Activated CD8-positive, alpha-beta T cell treated with anti-CD3 and anti-CD28 coated beads for 36 hours (primary cell): Measurements from ENCODE around the gene HDGFL2. TPM values are rescaled to one million over a fixed set of nuclear protein-coding genes. Genes with fewer than 3 reads are reported as not detected.

ENCODE experiments used
- ATAC-seq: fragments of 200-7000 bp; cut with Tn5 transposase; one replicate; pipeline ENCODE4 v1.10.0; 2021; ENCODE audit warnings: mild to moderate bottlenecking, moderate library complexity
- CTCF ChIA-PET: fragments of 350-600 bp; sonication (Branson Sonifier 250); formaldehyde crosslinking; loops from one replicate; lab custom pipeline; 2021; ENCODE audit warnings: antibody characterized with exemption; lab: Charles Lee
- POLR2A ChIA-PET: fragments of 350-600 bp; sonication (Branson Sonifier 250); formaldehyde crosslinking; loops from one replicate; lab custom pipeline; 2021; ENCODE audit warnings: antibody characterized with exemption; lab: Charles Lee
- DNase-seq: peaks from one replicate; pipeline ENCODE4 v3.0.0-alpha.2; 2020
- H3K27ac Mint-ChIP-seq: one replicate; pipeline ENCODE4 v1.8.0; 2021; ENCODE audit warnings: mild to moderate bottlenecking, mixed read lengths
- H3K27me3 Mint-ChIP-seq: one replicate; pipeline ENCODE4 v1.8.0; 2021; ENCODE audit warnings: mixed read lengths
- H3K36me3 Mint-ChIP-seq: one replicate; pipeline ENCODE4 v1.8.0; 2021; ENCODE audit warnings: low read depth, mixed read lengths
- H3K4me1 Mint-ChIP-seq: one replicate; pipeline ENCODE4 v1.8.0; 2021; ENCODE audit warnings: low read depth, mixed read lengths
- H3K4me3 Mint-ChIP-seq: one replicate; pipeline ENCODE4 v1.8.0; 2021; ENCODE audit warnings: mild to moderate bottlenecking, moderate library complexity, mixed read lengths
- H3K9me3 Mint-ChIP-seq: one replicate; pipeline ENCODE4 v1.8.0; 2021; ENCODE audit warnings: mixed read lengths
- intact Hi-C: fragments of 100-400 bp; cut with micrococcal nuclease; formaldehyde crosslinking; loops from one replicate; pipeline ENCODE4 v1.10.0; 2022
- total RNA-seq, 2 experiments: library from RNA; stranded (reverse); gene quantifications; one replicate each; pipeline ENCODE4 v1.2.3, GENCODE V29; 2021
- TF ChIP-seq, protein P1 (sequence below): fragments of 200-600 bp; IDR thresholded peaks from one replicate; pipeline ENCODE4 v1.8.0; 2022; ENCODE audit warnings: antibody characterized with exemption, mild to moderate bottlenecking

Gene HDGFL2
- total RNA-seq, 2 experiments from 2014 or later = 37.5 to 44.0 TPM

DNA sequence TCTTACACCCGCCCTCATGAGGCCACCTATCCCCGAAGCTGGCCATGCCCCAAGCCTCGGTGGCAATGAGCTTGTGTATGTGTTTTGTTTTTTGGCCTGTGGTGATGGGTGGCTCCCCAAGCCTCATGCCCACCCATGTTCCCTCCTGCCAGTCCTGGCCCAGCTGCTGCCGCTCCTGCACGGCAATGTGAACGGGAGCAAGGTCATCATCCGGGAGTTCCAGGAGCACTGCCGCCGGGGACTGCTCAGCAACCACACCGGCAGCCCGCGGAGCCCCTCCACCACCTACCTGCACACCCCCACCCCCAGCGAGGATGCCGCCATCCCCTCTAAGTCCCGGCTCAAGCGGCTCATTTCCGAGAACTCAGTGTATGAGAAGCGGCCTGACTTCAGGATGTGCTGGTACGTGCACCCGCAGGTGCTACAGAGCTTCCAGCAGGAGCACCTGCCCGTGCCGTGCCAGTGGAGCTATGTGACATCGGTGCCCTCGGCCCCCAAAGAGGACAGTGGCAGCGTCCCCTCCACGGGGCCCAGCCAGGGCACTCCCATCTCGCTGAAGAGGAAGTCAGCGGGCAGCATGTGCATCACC is 39.1 kb upstream of the HDGFL2 start:
- no peaks in the 10 kb centered on the region for H3K27me3 Mint-ChIP-seq
- no peak overlapping the region for H3K27ac Mint-ChIP-seq
- intact Hi-C loops = no loop called here
- peaks cover 63% of the 10 kb centered on the region for H3K36me3 Mint-ChIP-seq
- no peaks in the 10 kb centered on the region for H3K9me3 Mint-ChIP-seq
- CTCF ChIA-PET = no interaction called here
- TF ChIP-seq, protein P1, sequence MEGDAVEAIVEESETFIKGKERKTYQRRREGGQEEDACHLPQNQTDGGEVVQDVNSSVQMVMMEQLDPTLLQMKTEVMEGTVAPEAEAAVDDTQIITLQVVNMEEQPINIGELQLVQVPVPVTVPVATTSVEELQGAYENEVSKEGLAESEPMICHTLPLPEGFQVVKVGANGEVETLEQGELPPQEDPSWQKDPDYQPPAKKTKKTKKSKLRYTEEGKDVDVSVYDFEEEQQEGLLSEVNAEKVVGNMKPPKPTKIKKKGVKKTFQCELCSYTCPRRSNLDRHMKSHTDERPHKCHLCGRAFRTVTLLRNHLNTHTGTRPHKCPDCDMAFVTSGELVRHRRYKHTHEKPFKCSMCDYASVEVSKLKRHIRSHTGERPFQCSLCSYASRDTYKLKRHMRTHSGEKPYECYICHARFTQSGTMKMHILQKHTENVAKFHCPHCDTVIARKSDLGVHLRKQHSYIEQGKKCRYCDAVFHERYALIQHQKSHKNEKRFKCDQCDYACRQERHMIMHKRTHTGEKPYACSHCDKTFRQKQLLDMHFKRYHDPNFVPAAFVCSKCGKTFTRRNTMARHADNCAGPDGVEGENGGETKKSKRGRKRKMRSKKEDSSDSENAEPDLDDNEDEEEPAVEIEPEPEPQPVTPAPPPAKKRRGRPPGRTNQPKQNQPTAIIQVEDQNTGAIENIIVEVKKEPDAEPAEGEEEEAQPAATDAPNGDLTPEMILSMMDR = no peak
- ATAC-seq (no peak), DNase-seq (no peak)
- no peak overlapping the region for H3K4me3 Mint-ChIP-seq
- POLR2A ChIA-PET = no interaction called here
- H3K4me1 Mint-ChIP-seq = no peaks in the 10 kb centered on the region

DNA sequence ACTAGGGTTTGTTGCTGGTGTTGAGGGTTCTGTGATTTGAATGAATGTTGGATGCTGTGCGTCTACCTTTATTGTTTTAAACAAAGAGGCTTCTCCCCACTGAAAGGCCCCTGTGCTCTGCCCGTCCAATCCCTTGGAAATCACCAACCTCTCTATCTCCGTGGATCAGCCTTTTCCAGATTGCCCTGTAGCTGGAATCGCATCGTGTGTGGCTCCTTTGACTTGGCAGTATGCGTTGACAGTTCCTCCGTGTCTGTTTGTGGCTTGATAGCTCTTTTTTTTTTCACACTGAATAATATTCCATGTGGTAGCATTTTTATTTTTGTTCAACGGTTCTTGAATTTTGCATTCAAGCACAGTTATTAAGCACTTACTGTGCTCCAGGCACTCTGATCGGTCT is 37.7 kb upstream of the HDGFL2 start:
- H3K36me3 Mint-ChIP-seq = peaks cover 61% of the 10 kb centered on the region
- H3K27ac Mint-ChIP-seq = no peak overlapping the region
- ChIA-PET CTCF (no interaction called here), POLR2A (interaction anchor here (1.0 to 1.1 kb wide), 2 partner anchors 13 to 28 kb away, joined by 3 to 4 read pairs; no protein-coding TSS in a partner anchor)
- ATAC-seq (no peak), DNase-seq (no peak)
- H3K4me1 Mint-ChIP-seq = no peaks in the 10 kb centered on the region
- TF ChIP-seq, protein P1 = no peak
- no peaks in the 10 kb centered on the region for H3K9me3 Mint-ChIP-seq
- intact Hi-C loops = no loop called here
- no peaks in the 10 kb centered on the region for H3K27me3 Mint-ChIP-seq
- no peak overlapping the region for H3K4me3 Mint-ChIP-seq

DNA sequence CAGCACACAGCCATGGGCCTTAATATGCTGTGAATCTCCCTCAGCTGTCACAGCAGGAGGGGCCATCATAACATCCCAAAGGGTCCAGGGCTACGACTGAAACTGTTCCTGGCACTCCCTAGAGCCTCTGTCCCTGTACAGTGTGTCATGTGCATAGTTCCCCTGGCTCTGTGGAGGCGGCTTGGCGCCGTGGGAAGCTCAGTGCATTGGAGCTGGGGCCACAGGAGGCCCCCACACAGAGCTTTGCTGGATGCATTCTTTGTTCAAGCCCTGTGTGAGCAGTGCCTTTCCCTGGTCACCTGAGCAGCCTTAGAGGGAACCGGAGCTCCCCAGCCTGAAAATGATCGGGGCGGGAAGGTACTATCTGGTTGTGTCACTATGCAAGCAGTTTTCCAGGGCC is 35.9 kb upstream of the HDGFL2 start:
- no peaks in the 10 kb centered on the region for H3K4me1 Mint-ChIP-seq
- ChIA-PET POLR2A (interaction anchor here (1.0 to 1.2 kb wide), 2 partner anchors 13 to 21 kb away, joined by 3 to 5 read pairs; no protein-coding TSS in a partner anchor), CTCF (no interaction called here)
- H3K9me3 Mint-ChIP-seq = no peaks in the 10 kb centered on the region
- no peak overlapping the region for H3K27ac Mint-ChIP-seq
- intact Hi-C loops = no loop called here
- peaks cover 56% of the 10 kb centered on the region for H3K36me3 Mint-ChIP-seq
- DNase-seq (no peak), ATAC-seq (no peak)
- TF ChIP-seq, protein P1 = no peak
- no peaks in the 10 kb centered on the region for H3K27me3 Mint-ChIP-seq
- no peak overlapping the region for H3K4me3 Mint-ChIP-seq

DNA sequence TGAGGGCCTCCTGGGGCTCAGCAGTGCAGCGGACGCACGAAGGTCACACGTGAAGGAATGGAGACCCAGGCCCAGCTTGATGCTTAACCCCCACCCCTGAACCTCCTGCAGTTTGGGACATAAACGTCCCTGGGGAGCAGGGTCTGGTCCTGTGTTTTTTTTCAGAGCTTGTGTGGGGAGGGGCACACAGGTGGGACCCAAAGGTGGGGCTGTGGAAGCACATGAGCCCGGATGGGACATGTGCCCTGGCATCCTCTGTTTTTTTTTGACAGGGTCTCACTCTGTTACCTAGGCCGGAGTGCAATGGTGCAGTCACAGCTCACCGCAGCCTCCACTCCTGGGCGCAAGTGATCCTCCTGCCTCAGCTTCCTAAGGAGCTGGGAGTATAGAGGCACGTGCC is 35.0 kb upstream of the HDGFL2 start:
- no peaks in the 10 kb centered on the region for H3K9me3 Mint-ChIP-seq
- POLR2A ChIA-PET = interaction anchor here (0.8 to 1.2 kb wide), 5 partner anchors 9 to 67 kb away, joined by 3 to 5 read pairs (median 3); no protein-coding TSS in a partner anchor
- TF ChIP-seq, protein P1 = no peak
- DNase-seq (no peak), ATAC-seq (no peak)
- no peaks in the 10 kb centered on the region for H3K27me3 Mint-ChIP-seq
- peaks cover 2% of the 10 kb centered on the region for H3K4me1 Mint-ChIP-seq
- CTCF ChIA-PET = no interaction called here
- H3K4me3 Mint-ChIP-seq = no peak overlapping the region
- H3K36me3 Mint-ChIP-seq = peaks cover 48% of the 10 kb centered on the region
- no peak overlapping the region for H3K27ac Mint-ChIP-seq
- intact Hi-C loops = no loop called here

DNA sequence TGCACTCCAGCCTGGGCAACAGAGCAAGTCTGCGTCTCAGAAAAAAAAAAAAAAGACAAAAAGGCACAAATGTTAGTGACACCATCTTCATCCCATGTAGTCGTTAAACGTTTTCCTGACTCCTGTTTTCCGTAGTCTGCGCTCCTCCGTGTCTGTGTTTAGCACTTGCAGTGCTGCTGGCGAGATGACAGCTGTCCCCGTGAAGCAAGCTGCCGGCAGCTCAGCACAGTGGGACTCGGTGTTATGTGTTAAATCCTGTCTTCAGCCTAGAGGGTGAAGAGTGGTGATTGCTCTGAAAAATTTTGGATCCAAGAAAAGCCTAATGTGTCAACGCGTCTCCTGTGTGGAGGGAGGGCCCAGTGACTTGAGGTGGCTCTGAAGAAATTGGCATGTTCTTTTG is 32.9 kb upstream of the HDGFL2 start:
- peaks cover 35% of the 10 kb centered on the region for H3K36me3 Mint-ChIP-seq
- ATAC-seq (no peak), DNase-seq (no peak)
- no peaks in the 10 kb centered on the region for H3K9me3 Mint-ChIP-seq
- no peak overlapping the region for H3K27ac Mint-ChIP-seq
- intact Hi-C loops = no loop called here
- ChIA-PET CTCF (no interaction called here), POLR2A (no interaction called here)
- no peak overlapping the region for H3K4me3 Mint-ChIP-seq
- H3K27me3 Mint-ChIP-seq = no peaks in the 10 kb centered on the region
- TF ChIP-seq, protein P1 = no peak
- H3K4me1 Mint-ChIP-seq = peaks cover 3% of the 10 kb centered on the region
